GM12865 (cell line): ENCODE measurements around the gene PTPRA.
"Not testable (repeated sequence)": the region's sequence is repeated elsewhere in the genome, so short reads cannot be mapped to it uniquely, and the experiment has no call there.

ENCODE experiments used
- DNase-seq: peaks from one replicate; pipeline ENCODE4 v3.0.0; 2010; ENCODE audit warnings: low read depth
- H3K4me3 ChIP-seq: 2 replicates; pipeline ENCODE4 v1.5.1; 2011; ENCODE audit warnings: mild to moderate bottlenecking, low read depth, low read length, control low read depth
- TF ChIP-seq, protein P1 (sequence below): IDR thresholded peaks from 2 replicates; pipeline ENCODE4 v1.5.1; 2011; ENCODE audit warnings: low read length, control low read depth, low read depth, inconsistent platforms; ENCODE audit not compliant: insufficient read depth; ENCODE audit errors: missing control alignments

PTPRA gene

DNA sequence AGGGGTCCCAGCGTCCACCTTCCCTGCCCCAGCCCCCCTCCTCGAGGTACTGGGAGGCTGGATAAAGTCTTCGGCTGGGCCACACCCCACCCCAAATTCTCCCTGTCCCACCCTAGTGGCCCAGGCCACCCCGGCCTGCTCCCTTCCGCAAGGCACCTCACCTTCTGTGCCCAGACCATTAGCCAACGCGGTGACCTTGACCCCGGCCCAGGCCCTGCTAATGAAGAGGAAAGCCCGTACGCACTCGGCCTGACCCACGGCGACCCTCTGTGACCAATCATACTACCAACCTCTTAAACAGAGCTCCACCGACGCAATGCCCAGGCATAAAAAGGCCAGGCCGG is 198.0 kb downstream of the PTPRA start:
- TF ChIP-seq, protein P1, sequence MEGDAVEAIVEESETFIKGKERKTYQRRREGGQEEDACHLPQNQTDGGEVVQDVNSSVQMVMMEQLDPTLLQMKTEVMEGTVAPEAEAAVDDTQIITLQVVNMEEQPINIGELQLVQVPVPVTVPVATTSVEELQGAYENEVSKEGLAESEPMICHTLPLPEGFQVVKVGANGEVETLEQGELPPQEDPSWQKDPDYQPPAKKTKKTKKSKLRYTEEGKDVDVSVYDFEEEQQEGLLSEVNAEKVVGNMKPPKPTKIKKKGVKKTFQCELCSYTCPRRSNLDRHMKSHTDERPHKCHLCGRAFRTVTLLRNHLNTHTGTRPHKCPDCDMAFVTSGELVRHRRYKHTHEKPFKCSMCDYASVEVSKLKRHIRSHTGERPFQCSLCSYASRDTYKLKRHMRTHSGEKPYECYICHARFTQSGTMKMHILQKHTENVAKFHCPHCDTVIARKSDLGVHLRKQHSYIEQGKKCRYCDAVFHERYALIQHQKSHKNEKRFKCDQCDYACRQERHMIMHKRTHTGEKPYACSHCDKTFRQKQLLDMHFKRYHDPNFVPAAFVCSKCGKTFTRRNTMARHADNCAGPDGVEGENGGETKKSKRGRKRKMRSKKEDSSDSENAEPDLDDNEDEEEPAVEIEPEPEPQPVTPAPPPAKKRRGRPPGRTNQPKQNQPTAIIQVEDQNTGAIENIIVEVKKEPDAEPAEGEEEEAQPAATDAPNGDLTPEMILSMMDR, result no peak
- DNase-seq, result no peak
- no peak overlapping the region for H3K4me3 ChIP-seq

DNA sequence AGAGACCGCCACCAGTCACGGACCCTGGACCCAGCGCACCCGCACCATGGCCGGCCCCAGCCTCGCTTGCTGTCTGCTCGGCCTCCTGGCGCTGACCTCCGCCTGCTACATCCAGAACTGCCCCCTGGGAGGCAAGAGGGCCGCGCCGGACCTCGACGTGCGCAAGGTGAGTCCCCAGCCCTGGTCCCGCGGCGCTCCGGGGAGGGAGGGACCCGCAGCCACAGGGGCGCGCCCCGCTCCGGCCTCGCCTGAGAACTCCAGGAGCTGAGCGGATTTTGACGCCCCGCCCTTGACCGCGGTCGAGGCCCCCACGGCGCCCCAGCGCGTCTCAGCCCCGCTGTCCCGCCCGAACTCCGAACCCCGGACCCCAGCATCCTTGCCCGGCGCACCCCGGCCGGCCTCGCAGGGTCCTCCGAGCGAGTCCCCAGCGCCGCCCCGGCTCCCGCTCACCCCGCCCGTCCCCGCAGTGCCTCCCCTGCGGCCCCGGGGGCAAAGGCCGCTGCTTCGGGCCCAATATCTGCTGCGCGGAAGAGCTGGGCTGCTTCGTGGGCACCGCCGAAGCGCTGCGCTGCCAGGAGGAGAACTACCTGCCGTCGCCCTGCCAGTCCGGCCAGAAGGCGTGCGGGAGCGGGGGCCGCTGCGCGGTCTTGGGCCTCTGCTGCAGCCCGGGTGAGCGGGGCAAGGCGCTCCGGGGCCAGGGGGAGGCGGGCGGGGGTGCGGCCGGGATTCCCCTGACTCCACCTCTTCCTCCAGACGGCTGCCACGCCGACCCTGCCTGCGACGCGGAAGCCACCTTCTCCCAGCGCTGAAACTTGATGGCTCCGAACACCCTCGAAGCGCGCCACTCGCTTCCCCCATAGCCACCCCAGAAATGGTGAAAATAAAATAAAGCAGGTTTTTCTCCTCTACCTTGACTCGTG is 198.6 kb downstream of the PTPRA start, which contains the start of gene OXT:
OXT (plus strand) TSS at position 11 of the 920 bp plus-strand sequence; CDS start at position 47, 36 bp downstream.
- DNase-seq, result no peak
- H3K4me3 ChIP-seq, result no peak within 1 kb of the TSS; the same call in 1 of the 2 replicates
- TF ChIP-seq, protein P1, result no peak

DNA sequence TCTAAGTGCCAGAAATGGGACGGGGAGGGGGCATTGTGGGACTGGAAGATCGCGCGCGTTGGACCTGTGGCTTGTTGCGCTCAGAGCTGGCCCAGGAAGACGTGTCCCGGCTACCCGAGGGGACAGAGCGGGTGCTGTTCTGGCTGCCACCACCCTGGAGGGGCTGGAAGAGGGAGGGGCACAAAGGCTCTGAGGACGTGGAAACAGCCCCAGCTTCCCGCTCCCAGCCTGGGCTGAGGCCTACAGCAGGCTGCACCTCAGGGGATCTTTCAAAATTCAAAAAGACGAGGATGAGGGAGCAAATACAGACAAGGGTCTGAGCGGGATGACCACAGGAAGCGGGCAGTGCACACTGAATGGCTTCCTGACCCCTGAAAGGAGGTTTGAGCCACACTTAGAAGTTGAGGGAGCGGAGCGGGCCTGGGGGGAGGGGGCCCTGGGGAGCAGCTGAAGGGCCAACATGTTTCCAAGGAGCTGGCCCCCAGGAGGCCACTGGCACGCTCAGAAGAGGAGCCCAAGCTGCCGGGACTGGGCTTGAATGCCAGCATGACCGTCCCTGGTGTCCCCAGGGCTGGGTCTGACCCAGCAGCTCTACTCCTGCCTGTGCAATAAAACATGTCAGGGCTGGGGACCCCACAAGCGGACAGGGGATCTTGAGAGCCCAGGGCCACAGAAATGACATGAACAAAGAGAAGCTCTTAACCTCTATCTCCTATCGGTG is 199.4 kb downstream of the PTPRA start:
- TF ChIP-seq, protein P1, result no peak
- DNase-seq, result no peak
- no peak overlapping the region for H3K4me3 ChIP-seq

DNA sequence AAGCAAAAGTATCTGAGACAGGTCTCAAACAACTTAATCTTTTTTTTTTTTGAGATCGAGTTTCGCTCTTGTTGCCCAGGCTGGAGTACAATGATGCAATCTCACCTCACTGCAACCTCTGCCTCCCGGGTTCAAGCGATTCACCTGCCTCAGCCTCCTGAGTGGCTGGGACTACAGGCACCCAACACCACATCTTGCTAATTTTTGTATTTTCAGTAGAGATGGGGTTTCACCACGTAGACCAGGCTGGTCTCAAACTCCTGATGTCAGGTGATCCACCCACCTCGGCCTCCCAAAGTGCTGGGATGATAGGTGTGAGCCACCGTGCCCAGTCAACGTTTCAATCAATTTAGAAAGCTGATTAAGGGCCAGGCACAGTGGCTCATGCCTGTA is 200.0 kb downstream of the PTPRA start:
- not testable (repeated sequence) for H3K4me3 ChIP-seq, DNase-seq

DNA sequence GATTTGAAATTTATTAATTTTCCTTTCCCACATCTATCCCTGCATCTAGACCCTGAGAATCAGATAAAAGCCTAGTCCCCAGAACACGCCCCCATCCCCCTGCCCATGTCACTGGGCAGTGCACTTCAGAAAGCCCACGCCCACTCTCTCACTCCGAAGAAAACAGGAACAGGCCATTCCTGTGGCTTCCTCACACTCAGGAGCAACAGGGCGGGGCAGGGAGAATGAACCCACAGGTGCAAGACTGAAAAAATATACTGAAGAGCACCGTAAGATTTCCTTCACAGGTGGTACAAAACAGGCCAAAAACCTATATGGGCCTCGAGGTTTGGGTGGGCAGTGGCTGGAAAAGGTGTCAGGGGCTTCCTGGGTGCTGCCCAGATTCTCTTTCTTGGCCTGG is 201.5 kb downstream of the PTPRA start:
- DNase-seq, result no peak
- TF ChIP-seq, protein P1, result no peak
- no peak overlapping the region for H3K4me3 ChIP-seq

DNA sequence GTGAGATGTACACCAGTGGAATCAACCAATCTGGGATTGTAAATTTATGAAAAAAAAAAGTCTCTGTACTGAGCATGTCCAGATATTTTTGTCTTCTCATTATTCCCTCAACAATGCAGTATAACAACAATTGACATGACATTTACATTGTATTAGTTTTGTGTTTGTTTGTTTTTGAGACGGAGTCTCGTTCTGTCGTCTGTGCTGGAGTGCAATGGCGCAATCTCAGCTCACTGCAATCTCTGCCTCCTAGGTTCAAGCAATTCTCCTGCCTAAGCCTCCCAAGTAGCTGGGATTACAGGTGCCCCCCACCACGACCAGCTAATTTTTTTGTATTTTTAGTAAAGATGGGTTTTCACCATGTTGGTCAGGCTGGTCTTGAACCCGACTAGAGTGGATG is 202.0 kb downstream of the PTPRA start:
- H3K4me3 ChIP-seq, DNase-seq: not testable (repeated sequence)

DNA sequence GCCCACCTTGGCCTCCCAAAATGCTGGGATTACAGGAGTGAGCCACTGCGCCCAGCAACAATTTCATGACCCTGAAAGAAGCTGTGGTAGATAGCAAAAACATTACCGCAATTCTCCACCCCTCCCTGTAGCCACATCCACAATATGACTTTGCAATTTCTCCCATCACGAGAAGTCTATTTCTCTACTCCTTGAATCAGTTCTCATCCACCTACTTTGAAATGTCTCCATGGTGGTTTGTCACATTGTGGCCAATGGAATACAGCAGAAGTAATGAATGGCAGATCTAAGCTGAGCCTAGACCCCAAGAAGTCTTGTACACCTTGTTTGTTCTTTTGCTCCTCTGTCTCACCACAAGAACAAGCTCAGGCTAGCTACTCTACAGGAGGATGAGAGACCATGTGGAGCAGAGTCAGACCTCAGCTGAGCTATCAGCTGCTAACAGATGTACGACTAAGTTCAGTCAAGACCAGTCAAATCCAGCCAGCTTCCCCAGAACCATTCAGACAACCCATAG is 204.4 kb downstream of the PTPRA start:
- TF ChIP-seq, protein P1, result no peak
- H3K4me3 ChIP-seq, result no peak overlapping the region
- no peak for DNase-seq
